GM23338 (cell line): Measurements from ENCODE around the gene WDR1. TPM values are rescaled to one million over a fixed set of nuclear protein-coding genes. Genes with fewer than 3 reads are reported as not detected.

Experiments
- EZH2phosphoT487 ChIP-seq: fragments of 200-600 bp; sonication (generic); IDR thresholded peaks from one replicate; pipeline ENCODE4 v1.8.1; 2018; ENCODE audit warnings: antibody characterized with exemption; ENCODE audit not compliant: unreplicated experiment
- POLR2AphosphoS5 ChIP-seq: IDR thresholded peaks from 2 replicates; pipeline ENCODE4 v1.6.1; 2016; ENCODE audit warnings: antibody characterized with exemption, low read depth
- REST ChIP-seq: IDR thresholded peaks from one replicate; pipeline ENCODE4 v1.6.1; 2018; ENCODE audit warnings: antibody characterized with exemption; ENCODE audit not compliant: unreplicated experiment
- polyA plus RNA-seq: library from polyadenylated mRNA; unstranded; fragments of >200 nt; fragmentation: Nextera tagmentation; extraction: Ambion mirVana; gene quantifications from 2 replicates; pipeline ENCODE4 v1.2.1, GENCODE V29; 2016
- total RNA-seq: library from RNA; depleted of rRNA; stranded (reverse); fragments of >200 nt; shearing (Covaris generic); gene quantifications from 2 replicates; pipeline ENCODE4 v1.2.3, GENCODE V29; 2014
- TF ChIP-seq, protein P1 (sequence below): fragments of 250-450 bp; sonication (Bioruptor Pico); IDR thresholded peaks from 2 replicates; pipeline ENCODE4 v1.5.0; 2020; ENCODE audit warnings: mild to moderate bottlenecking, moderate library complexity
- TF ChIP-seq, protein P2 (sequence below), 2 experiments: fragments of 200-600 bp in 1 of 2; sonication (generic) in 1 of 2; conservative IDR thresholded peaks; 2 replicates each; pipeline versions ENCODE4 v1.5.1 to v1.6.1; 2016 to 2017; ENCODE audit warnings: antibody characterized with exemption in 2 of 2, low read depth in 2 of 2, mild to moderate bottlenecking in 2 of 2, moderate library complexity in 1 of 2

WDR1 gene
- total and polyA plus RNA-seq, 2 experiments from 2014 or later = 93.2 to 248 TPM

GRCh38 chr4:10055871-10056270 is 60.7 kb downstream of the WDR1 start (continued):
- TF ChIP-seq, protein P1, sequence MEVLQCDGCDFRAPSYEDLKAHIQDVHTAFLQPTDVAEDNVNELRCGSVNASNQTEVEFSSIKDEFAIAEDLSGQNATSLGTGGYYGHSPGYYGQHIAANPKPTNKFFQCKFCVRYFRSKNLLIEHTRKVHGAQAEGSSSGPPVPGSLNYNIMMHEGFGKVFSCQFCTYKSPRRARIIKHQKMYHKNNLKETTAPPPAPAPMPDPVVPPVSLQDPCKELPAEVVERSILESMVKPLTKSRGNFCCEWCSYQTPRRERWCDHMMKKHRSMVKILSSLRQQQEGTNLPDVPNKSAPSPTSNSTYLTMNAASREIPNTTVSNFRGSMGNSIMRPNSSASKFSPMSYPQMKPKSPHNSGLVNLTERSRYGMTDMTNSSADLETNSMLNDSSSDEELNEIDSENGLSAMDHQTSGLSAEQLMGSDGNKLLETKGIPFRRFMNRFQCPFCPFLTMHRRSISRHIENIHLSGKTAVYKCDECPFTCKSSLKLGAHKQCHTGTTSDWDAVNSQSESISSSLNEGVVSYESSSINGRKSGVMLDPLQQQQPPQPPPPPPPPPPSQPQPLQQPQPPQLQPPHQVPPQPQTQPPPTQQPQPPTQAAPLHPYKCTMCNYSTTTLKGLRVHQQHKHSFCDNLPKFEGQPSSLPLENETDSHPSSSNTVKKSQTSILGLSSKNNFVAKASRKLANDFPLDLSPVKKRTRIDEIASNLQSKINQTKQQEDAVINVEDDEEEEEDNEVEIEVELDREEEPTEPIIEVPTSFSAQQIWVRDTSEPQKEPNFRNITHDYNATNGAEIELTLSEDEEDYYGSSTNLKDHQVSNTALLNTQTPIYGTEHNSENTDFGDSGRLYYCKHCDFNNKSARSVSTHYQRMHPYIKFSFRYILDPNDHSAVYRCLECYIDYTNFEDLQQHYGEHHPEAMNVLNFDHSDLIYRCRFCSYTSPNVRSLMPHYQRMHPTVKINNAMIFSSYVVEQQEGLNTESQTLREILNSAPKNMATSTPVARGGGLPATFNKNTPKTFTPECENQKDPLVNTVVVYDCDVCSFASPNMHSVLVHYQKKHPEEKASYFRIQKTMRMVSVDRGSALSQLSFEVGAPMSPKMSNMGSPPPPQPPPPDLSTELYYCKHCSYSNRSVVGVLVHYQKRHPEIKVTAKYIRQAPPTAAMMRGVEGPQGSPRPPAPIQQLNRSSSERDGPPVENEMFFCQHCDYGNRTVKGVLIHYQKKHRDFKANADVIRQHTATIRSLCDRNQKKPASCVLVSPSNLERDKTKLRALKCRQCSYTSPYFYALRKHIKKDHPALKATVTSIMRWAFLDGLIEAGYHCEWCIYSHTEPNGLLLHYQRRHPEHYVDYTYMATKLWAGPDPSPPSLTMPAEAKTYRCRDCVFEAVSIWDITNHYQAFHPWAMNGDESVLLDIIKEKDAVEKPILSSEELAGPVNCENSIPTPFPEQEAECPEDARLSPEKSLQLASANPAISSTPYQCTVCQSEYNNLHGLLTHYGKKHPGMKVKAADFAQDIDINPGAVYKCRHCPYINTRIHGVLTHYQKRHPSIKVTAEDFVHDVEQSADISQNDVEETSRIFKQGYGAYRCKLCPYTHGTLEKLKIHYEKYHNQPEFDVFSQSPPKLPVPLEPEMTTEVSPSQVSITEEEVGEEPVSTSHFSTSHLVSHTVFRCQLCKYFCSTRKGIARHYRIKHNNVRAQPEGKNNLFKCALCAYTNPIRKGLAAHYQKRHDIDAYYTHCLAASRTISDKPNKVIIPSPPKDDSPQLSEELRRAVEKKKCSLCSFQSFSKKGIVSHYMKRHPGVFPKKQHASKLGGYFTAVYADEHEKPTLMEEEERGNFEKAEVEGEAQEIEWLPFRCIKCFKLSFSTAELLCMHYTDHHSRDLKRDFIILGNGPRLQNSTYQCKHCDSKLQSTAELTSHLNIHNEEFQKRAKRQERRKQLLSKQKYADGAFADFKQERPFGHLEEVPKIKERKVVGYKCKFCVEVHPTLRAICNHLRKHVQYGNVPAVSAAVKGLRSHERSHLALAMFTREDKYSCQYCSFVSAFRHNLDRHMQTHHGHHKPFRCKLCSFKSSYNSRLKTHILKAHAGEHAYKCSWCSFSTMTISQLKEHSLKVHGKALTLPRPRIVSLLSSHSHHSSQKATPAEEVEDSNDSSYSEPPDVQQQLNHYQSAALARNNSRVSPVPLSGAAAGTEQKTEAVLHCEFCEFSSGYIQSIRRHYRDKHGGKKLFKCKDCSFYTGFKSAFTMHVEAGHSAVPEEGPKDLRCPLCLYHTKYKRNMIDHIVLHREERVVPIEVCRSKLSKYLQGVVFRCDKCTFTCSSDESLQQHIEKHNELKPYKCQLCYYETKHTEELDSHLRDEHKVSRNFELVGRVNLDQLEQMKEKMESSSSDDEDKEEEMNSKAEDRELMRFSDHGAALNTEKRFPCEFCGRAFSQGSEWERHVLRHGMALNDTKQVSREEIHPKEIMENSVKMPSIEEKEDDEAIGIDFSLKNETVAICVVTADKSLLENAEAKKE (CRISPR knock-in tag) = no peak
- TF ChIP-seq, protein P2, sequence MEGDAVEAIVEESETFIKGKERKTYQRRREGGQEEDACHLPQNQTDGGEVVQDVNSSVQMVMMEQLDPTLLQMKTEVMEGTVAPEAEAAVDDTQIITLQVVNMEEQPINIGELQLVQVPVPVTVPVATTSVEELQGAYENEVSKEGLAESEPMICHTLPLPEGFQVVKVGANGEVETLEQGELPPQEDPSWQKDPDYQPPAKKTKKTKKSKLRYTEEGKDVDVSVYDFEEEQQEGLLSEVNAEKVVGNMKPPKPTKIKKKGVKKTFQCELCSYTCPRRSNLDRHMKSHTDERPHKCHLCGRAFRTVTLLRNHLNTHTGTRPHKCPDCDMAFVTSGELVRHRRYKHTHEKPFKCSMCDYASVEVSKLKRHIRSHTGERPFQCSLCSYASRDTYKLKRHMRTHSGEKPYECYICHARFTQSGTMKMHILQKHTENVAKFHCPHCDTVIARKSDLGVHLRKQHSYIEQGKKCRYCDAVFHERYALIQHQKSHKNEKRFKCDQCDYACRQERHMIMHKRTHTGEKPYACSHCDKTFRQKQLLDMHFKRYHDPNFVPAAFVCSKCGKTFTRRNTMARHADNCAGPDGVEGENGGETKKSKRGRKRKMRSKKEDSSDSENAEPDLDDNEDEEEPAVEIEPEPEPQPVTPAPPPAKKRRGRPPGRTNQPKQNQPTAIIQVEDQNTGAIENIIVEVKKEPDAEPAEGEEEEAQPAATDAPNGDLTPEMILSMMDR (conservative IDR thresholded peaks at IDR 0.05; ENCODE audit: low read depth in 2 of 2) = no peak
- TF ChIP-seq REST = no peak
- TF ChIP-seq EZH2phosphoT487 = no peak
- TF ChIP-seq POLR2AphosphoS5 = no peak
